NCI-H345 (cell line): ENCODE measurements around the gene FKBP2.

ENCODE experiments used
- DNase-seq: peaks from one replicate; lab custom pipeline; 2025; lab: John Stamatoyannopoulos, UW

The FKBP2 gene

DNA sequence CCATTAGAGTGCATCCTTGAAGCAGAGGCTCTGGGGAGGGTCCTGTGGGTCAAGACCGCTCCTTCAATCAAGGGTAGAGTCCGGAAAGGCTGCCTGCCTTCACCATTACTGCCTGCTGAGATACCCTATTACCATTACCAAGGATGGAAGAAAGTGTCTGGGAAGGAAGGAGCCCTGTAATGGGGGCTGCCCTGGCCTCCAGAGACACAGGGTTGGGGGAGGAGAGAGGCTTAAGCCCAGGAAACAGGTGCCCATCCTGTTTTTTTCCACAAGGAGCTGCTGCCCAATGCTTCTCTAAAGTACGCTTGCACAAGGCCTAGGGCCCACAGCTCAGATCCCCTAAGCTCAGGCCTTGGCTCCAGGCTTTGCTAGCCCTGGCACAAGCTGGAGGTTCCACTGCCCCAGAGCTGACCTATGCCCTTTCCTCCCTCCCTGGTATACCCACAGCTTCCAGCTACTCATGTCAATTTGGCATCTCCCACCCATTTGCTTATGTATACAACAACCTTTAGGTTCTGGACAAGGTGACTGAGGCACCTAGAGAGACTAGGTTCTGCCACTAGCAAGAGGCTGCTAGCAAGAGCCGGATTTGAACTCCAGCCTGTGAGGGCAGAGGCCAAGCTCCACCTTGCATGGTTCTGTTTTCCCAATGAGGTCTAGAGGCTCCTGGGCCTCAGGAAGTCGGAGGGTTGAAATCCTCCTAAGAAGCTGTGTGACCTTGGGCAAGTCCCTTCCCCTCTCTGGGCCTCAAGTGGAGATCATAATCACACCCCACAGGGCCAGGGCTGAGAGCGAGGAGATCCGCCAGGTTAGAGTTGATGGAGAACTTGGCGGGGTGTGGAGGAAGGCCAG is 8.9 kb downstream of the FKBP2 start:
- no peak for DNase-seq

DNA sequence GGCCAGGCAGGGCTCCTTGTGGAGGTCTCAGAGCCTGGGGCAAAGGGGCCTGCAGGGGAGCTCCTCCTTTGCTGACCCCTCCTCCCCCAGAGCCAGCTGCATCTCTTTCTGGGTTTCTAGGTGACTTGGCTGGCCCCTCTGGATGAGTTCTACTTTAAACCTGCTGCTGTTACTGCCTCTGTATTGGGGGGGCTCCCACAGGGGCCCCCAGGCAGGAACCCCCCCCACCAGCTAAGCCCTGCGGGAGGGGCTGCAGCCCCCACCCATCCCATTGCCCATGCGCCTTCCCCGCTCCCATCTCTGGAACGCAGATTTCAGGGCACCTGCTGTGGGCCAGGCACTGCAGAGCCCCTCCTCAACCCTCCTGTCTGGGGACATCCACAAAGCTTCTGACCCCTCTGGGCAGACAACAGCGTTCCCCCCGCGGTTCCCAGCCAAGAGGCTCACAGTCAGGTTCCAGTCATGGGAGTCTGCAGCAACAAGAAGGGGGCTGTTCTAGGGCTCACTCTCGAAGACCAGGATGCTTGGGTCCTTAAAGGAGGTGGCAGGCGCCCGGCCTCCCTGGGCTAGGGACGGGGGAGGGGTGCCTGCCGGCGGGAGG is 9.6 kb downstream of the FKBP2 start:
- DNase-seq: peak; percentile 53

- DNase-seq: peak; percentile 47
These were observed 10.3 kb downstream of the FKBP2 start, which contains the start of gene PLCB3 for GRCh38 chr11:64251016-64251752. TSS of gene PLCB3 (plus strand) at chr11:64251530. CDS start at chr11:64251650, 120 bp downstream.

- DNase-seq: no peak
These were observed 10.8 kb downstream of the FKBP2 start for GRCh38 chr11:64251753-64252002.

- peak; percentile 28 for DNase-seq
These were observed 11.3 kb downstream of the FKBP2 start for GRCh38 chr11:64252003-64252872.

GRCh38 chr11:64253043-64253442 is 12.1 kb downstream of the FKBP2 start:
- no peak for DNase-seq

DNA sequence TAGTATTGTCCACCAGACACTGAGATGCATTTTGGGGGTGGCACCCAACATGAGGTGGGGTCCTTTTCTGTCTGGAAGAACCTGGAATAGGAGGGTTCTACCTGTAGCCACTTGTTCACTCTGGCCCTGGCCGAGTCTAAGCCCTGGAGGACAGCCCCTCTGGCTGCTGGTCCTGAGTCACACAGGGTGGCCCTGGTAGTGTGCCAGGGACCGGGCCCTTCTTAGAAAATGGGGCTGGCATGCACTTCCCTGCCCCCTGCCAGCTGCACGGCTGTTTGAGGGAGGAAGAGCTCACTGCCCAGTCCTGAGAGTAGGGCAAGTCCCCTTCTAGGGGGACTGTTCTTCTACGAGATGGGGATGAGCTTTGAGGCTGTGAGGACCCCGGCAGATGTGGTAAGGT is 12.6 kb downstream of the FKBP2 start:
- DNase-seq: no peak

- no peak for DNase-seq
These were observed 13.4 kb downstream of the FKBP2 start for GRCh38 chr11:64254326-64254725.

DNA sequence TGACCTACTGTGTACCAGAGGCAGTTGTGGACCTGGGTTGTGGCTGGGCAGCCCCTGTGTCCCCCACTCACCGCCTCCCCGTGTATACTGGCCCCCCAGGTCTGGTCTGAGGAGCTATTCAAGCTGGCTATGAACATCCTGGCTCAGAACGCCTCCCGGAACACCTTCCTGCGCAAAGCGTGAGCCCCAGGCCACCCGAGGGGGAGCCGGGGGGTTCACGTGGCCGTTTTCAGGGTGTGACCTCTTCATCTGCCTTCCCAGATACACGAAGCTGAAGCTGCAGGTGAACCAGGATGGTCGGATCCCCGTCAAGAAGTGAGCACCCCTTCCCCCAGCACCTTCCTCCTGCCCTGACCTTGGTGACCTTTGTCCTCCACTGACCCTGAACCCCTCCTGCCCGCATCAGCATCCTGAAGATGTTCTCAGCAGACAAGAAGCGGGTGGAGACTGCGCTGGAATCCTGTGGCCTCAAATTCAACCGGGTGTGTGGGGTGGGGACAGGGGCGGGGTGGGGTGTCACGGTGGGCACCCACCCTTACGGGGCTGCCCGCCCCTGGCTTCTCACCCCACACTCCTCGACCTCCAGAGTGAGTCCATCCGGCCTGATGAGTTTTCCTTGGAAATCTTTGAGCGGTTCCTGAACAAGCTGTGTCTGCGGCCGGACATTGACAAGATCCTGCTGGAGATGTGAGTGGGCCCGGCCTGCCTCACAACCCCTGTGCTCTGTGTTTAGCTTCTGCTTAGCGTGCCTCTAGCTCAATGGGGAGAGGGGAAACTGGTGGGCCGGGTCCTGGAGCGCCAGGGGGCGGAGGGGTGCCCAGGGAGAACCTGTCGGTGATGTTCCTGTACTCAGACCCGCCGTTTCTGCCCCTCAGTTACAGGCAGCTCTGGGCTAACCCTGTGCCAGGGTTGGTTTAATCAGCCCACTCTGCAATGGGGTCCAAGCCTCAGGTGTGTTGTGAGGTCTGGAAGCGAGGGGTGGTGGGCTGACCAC is 14.5 kb downstream of the FKBP2 start:
- no peak for DNase-seq

GRCh38 chr11:64256300-64256699 is 15.4 kb downstream of the FKBP2 start:
- no peak for DNase-seq

- no peak for DNase-seq
These were observed 17.5 kb downstream of the FKBP2 start for GRCh38 chr11:64258356-64258755.

- no peak for DNase-seq
These were observed 18.1 kb downstream of the FKBP2 start for GRCh38 chr11:64258946-64259532.

- DNase-seq: no peak
These were observed 18.7 kb downstream of the FKBP2 start for GRCh38 chr11:64259533-64260067.

DNA sequence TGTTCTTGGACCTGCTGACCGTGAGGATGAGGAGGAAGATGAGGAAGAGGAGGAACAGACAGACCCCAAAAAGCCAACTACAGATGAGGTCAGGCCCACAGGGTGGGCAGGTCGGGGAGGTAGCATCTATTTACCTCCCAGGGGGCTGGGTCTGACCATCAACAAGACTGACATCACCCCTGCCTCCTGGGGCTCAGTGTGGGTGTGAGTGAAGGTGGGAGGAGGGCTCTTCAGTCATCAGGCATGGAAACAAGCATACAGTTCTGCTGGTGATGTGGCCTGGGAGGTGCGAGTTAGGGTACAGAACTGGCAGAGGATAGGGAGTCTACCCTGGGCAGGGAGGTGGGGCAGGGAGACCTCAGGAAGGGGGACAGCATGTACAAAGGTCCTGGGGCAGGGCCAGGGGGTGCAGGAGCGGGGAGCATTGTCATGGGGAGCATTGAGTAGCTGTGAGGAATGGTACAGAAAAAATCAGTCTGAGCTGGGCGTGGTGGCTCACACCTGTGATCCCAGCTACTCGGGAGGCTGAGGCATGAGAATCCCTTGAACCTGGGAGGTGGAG is 19.3 kb downstream of the FKBP2 start:
- no peak for DNase-seq

GRCh38 chr11:64261556-64262080 is 20.7 kb downstream of the FKBP2 start:
- DNase-seq: no peak

DNA sequence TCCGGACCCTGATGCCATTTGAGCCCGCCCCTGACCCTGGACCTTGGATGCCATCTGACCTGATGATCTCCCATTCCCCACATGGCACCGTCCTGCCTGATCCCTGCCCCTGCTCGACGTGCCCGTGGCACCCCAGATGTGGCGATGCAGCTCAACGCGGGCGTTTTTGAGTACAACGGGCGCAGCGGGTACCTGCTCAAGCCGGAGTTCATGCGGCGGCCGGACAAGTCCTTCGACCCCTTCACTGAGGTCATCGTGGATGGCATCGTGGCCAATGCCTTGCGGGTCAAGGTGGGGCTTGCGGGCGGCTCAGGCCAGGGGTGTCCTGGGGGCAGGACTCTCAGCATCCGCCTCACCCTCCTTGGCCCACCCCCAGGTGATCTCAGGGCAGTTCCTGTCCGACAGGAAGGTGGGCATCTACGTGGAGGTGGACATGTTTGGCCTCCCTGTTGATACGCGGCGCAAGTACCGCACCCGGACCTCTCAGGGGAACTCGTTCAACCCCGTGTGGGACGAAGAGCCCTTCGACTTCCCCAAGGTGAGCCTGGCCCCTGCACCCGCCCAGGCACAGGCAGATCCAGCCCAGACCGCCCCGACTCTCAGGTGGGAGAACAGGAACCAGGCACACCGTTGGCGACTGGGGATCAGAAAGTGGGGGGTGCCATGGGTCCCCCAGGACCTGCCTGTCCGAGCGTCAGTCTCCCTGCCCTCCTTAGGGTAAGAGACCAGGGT is 21.5 kb downstream of the FKBP2 start:
- DNase-seq: no peak

- DNase-seq: no peak
These were observed 22.4 kb downstream of the FKBP2 start for GRCh38 chr11:64263021-64263946.

- DNase-seq: no peak
These were observed 23.0 kb downstream of the FKBP2 start for GRCh38 chr11:64263947-64264317.
